Brain microvascular endothelial cell (primary cell): ENCODE data around the gene MAPRE2.

Source experiments
- DNase-seq: peaks from one replicate; pipeline ENCODE4 v3.0.0-alpha.2; 2020
- H3K27ac ChIP-seq: fragments of 250-450 bp; sonication (Bioruptor Pico); 2 replicates; pipeline ENCODE4 v1.5.1; 2020; ENCODE audit warnings: mild to moderate bottlenecking, moderate library complexity
- H3K27me3 ChIP-seq: fragments of 250-450 bp; sonication (Bioruptor Pico); replicated peaks from 2 replicates; pipeline ENCODE4 v1.5.1; 2020; ENCODE audit warnings: mild to moderate bottlenecking
- H3K36me3 ChIP-seq: fragments of 250-450 bp; sonication (Bioruptor Pico); replicated peaks from 2 replicates; pipeline ENCODE4 v1.5.1; 2020; ENCODE audit warnings: mild to moderate bottlenecking
- H3K4me3 ChIP-seq: 2 replicates; pipeline ENCODE4 v1.5.1; 2011; ENCODE audit warnings: low read depth, mild to moderate bottlenecking, control low read depth, low read length, moderate library complexity
- in situ Hi-C: cut with HindIII; loops from 2 replicates; pipeline ENCODE4 v1.10.0; 2017; ENCODE audit warnings: low sequenced_read_pairs, low pct_ligation_motif_present
- TF ChIP-seq, protein P1 (sequence below): IDR thresholded peaks from 2 replicates; pipeline ENCODE4 v1.5.1; 2011; ENCODE audit warnings: low read depth, mild to moderate bottlenecking, moderate library complexity, low read length, control low read depth, inconsistent platforms; ENCODE audit errors: missing control alignments

The MAPRE2 gene

GRCh38 chr18:35179906-35180305, 138.7 kb downstream of the MAPRE2 start:
- Histone ChIP-seq H3K27ac (no peak overlapping the region), H3K36me3 (no peaks in the 10 kb centered on the region), H3K4me3 (no peak overlapping the region), H3K27me3 (no peaks in the 10 kb centered on the region)
- no peak for DNase-seq
- in situ Hi-C loops: no loop called here
- TF ChIP-seq, protein P1, sequence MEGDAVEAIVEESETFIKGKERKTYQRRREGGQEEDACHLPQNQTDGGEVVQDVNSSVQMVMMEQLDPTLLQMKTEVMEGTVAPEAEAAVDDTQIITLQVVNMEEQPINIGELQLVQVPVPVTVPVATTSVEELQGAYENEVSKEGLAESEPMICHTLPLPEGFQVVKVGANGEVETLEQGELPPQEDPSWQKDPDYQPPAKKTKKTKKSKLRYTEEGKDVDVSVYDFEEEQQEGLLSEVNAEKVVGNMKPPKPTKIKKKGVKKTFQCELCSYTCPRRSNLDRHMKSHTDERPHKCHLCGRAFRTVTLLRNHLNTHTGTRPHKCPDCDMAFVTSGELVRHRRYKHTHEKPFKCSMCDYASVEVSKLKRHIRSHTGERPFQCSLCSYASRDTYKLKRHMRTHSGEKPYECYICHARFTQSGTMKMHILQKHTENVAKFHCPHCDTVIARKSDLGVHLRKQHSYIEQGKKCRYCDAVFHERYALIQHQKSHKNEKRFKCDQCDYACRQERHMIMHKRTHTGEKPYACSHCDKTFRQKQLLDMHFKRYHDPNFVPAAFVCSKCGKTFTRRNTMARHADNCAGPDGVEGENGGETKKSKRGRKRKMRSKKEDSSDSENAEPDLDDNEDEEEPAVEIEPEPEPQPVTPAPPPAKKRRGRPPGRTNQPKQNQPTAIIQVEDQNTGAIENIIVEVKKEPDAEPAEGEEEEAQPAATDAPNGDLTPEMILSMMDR: no peak

- TF ChIP-seq, protein P1: no peak
- Histone ChIP-seq H3K27me3 (no peaks in the 10 kb centered on the region), H3K4me3 (no peak overlapping the region), H3K27ac (no peak overlapping the region), H3K36me3 (no peaks in the 10 kb centered on the region)
- in situ Hi-C loops: no loop called here
- no peak for DNase-seq
These were observed 139.2 kb downstream of the MAPRE2 start for GRCh38 chr18:35180455-35180854.

- TF ChIP-seq, protein P1: no peak
- H3K27ac ChIP-seq: no peak overlapping the region
- in situ Hi-C loops: no loop called here
- no peak for DNase-seq
- no peaks in the 10 kb centered on the region for H3K36me3 ChIP-seq
- H3K4me3 ChIP-seq: no peak overlapping the region
- H3K27me3 ChIP-seq: no peaks in the 10 kb centered on the region
These were observed 140.9 kb downstream of the MAPRE2 start for GRCh38 chr18:35182151-35182550.

- TF ChIP-seq, protein P1: no peak
- DNase-seq: no peak
- in situ Hi-C loops: no loop called here
- H3K4me3 ChIP-seq: no peak overlapping the region
- no peak overlapping the region for H3K27ac ChIP-seq
- no peaks in the 10 kb centered on the region for H3K36me3 ChIP-seq
- no peaks in the 10 kb centered on the region for H3K27me3 ChIP-seq
These were observed 142.7 kb downstream of the MAPRE2 start for GRCh38 chr18:35183886-35184285.

- TF ChIP-seq, protein P1: no peak
- DNase-seq: no peak
- Histone ChIP-seq H3K36me3 (no peaks in the 10 kb centered on the region), H3K27me3 (no peaks in the 10 kb centered on the region), H3K4me3 (no peak overlapping the region), H3K27ac (no peak overlapping the region)
- in situ Hi-C loops: no loop called here
These were observed 144.6 kb downstream of the MAPRE2 start for GRCh38 chr18:35185771-35186170.

- in situ Hi-C loops: no loop called here
- Histone ChIP-seq H3K4me3 (no peak overlapping the region), H3K27me3 (no peaks in the 10 kb centered on the region), H3K27ac (no peak overlapping the region), H3K36me3 (no peaks in the 10 kb centered on the region)
- TF ChIP-seq, protein P1: no peak
- no peak for DNase-seq
These were observed 145.2 kb downstream of the MAPRE2 start for GRCh38 chr18:35186291-35187034.
